Cardiac fibroblast (primary cell): ENCODE data around the gene OLIG2.

Source experiments
- DNase-seq, 2 donors: peaks; one replicate each; pipeline versions ENCODE4 v3.0.0 to v3.0.0-alpha.2; 2010; ENCODE audit warnings: low read depth in 2 of 2
- H3K4me3 ChIP-seq, 2 donors: replicated peaks in 1 of 2; 1 replicate in 1 of 2; 2 replicates in 1 of 2; pipeline ENCODE4 v1.5.1; 2011; ENCODE audit warnings: low read depth in 2 of 2, low read length in 2 of 2, mild to moderate bottlenecking in 2 of 2, moderate library complexity in 1 of 2
- TF ChIP-seq, protein P1 (sequence below): IDR thresholded peaks from one replicate; pipeline ENCODE4 v1.5.1; 2011; ENCODE audit warnings: low read depth, mild to moderate bottlenecking, low read length, inconsistent platforms

The OLIG2 gene

DNA sequence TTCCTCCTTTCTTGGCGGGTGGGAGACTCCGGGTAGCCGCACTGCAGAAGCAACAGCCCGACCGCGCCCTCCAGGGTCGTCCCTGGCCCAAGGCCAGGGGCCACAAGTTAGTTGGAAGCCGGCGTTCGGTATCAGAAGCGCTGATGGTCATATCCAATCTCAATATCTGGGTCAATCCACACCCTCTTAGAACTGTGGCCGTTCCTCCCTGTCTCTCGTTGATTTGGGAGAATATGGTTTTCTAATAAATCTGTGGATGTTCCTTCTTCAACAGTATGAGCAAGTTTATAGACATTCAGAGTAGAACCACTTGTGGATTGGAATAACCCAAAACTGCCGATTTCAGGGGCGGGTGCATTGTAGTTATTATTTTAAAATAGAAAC is 2.5 kb downstream of the OLIG2 start:
- H3K4me3 ChIP-seq: no peak overlapping the region
- TF ChIP-seq, protein P1, sequence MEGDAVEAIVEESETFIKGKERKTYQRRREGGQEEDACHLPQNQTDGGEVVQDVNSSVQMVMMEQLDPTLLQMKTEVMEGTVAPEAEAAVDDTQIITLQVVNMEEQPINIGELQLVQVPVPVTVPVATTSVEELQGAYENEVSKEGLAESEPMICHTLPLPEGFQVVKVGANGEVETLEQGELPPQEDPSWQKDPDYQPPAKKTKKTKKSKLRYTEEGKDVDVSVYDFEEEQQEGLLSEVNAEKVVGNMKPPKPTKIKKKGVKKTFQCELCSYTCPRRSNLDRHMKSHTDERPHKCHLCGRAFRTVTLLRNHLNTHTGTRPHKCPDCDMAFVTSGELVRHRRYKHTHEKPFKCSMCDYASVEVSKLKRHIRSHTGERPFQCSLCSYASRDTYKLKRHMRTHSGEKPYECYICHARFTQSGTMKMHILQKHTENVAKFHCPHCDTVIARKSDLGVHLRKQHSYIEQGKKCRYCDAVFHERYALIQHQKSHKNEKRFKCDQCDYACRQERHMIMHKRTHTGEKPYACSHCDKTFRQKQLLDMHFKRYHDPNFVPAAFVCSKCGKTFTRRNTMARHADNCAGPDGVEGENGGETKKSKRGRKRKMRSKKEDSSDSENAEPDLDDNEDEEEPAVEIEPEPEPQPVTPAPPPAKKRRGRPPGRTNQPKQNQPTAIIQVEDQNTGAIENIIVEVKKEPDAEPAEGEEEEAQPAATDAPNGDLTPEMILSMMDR: no peak
- no peak for DNase-seq

DNA sequence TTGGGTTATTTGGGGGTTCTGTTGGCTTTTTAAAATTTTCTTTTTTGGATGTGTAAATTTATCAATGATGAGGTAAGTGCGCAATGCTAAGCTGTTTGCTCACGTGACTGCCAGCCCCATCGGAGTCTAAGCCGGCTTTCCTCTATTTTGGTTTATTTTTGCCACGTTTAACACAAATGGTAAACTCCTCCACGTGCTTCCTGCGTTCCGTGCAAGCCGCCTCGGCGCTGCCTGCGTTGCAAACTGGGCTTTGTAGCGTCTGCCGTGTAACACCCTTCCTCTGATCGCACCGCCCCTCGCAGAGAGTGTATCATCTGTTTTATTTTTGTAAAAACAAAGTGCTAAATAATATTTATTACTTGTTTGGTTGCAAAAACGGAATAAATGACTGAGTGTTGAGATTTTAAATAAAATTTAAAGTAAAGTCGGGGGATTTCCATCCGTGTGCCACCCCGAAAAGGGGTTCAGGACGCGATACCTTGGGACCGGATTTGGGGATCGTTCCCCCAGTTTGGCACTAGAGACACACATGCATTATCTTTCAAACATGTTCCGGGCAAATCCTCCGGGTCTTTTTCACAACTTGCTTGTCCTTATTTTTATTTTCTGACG is 3.1 kb downstream of the OLIG2 start:
- no peak overlapping the region for H3K4me3 ChIP-seq
- TF ChIP-seq, protein P1: no peak
- DNase-seq: no peak

DNA sequence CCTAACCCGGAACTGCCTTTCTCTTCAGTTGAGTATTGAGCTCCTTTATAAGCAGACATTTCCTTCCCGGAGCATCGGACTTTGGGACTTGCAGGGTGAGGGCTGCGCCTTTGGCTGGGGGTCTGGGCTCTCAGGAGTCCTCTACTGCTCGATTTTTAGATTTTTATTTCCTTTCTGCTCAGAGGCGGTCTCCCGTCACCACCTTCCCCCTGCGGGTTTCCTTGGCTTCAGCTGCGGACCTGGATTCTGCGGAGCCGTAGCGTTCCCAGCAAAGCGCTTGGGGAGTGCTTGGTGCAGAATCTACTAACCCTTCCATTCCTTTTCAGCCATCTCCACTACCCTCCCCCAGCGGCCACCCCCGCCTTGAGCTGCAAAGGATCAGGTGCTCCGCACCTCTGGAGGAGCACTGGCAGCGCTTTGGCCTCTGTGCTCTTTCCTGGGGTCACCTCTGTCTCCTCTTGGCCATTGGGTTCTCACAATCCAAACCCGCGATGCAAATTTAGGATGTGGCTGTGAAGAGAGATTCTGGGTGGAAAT is 3.7 kb downstream of the OLIG2 start:
- H3K4me3 ChIP-seq: no peak overlapping the region
- TF ChIP-seq, protein P1: no peak
- DNase-seq: no peak

DNA sequence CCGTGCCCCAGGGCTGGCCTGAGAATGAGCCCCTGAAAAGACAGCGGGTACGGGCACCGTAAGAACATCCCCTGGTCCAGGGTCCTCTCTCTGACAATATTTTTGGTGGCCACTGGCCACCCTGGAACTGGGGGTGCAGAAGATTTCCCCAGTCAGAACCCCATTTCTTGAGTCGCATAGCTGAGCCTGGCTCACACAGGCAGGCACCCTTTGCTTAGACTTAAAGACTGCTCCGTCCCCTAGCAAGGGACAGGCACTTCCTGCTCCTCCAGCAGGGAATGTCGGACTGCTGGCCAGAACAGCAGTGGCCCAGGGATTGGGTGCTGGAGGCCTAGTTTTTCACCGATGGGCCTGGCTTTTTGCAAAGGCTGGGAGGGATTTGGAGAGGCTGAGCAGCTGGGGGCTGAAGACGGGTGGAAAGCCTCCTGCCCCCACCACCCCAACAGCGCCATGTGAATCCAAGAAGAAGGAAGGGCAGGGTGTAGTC is 4.3 kb downstream of the OLIG2 start:
- H3K4me3 ChIP-seq: no peak overlapping the region
- TF ChIP-seq, protein P1: no peak
- DNase-seq: no peak

DNA sequence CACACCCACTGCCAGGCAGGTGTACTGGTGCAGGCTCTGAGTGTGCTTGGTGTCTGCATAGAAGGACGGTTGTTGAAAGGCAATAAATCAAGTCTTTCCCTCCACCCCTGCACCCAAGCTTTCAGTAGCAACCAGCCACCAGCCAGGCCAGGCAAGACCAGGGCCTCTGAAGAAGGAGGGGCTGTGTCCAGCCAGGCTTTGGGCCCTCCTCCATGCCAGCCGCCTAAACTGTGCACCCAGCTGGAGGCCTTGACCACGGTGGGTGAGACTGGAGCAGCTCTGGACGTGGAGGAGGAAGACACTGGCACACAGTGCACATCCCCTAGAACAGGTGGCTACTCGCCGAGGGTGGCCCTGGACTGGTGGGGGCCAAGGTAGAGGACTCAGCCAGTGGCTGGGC is 4.9 kb downstream of the OLIG2 start:
- TF ChIP-seq, protein P1: no peak
- H3K4me3 ChIP-seq: no peak overlapping the region
- DNase-seq: no peak

DNA sequence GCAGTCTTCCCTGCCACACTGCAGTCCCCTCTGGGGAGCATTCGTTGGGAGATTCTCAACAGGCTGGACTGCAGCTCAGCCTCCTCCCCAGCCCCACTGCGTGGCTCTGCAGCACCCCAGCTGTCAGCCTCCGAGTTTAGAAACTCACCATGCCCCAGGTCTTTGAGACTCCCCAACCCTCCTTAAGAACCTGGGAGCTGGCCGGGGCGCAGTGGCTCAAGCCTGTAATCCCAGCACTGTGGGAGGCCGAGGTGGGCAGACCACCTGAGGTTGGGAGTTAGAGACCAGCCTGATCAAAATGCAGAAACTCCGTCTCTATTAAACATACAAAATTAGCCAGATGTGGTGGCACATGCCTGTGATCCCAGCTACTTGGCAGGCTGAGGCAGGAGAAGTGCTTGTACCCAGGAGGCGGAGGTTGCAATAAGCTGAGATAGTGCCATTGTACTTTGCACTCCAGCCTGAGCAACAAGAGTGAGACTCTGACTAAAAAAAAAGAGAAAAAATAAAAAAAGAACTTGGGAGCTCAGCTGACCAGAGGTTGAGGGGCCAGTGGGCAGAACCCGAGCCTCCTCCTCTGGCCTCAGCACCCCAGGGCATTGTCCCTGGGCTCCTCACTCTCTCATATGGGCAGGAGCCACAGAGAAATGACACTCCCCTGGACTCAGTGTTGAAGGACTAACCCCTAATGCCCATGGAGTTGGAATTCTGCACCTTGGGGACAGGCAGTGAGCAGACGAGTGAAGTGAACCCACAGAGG is 5.6 kb downstream of the OLIG2 start:
- TF ChIP-seq, protein P1: no peak
- DNase-seq: no peak
- no peak overlapping the region for H3K4me3 ChIP-seq
